ENCODE results near the gene LDLRAP1.
"Not testable (repeated sequence)": the region's sequence is repeated elsewhere in the genome, so short reads cannot be mapped to it uniquely, and the experiment has no call there.

Gene LDLRAP1

GRCh38 chr1:25583519-25584370, 40.3 kb downstream of the LDLRAP1 start:
- no peaks in the 10 kb centered on the region for H3K9me2 ChIP-seq (replicated peaks; ENCODE audit: insufficient read depth, low read length)
- no peaks in the 10 kb centered on the region for H3K36me3 ChIP-seq (ENCODE audit: low read length)
- H3K9me3 ChIP-seq (ENCODE audit: insufficient read depth, low read length): no peaks in the 10 kb centered on the region
- no peak overlapping the region for H3K9ac ChIP-seq (ENCODE audit: low read length)
- H3K79me2 ChIP-seq (ENCODE audit: insufficient read depth, low read length): no peaks in the 10 kb centered on the region
- no peaks in the 10 kb centered on the region for H3K27me3 ChIP-seq (ENCODE audit: low read length)
- H3K4me3 ChIP-seq (ENCODE audit: insufficient read depth, low read length, poor library complexity, severe bottlenecking): no peak overlapping the region
- 0 out of 2 replicates have a peak, but pooled peaks cover 6% of the 10 kb centered on the region for H3F3A ChIP-seq (ENCODE audit: insufficient read depth)
- TF ChIP-seq CTCF (IDR thresholded peaks at IDR 0.05; ENCODE audit: insufficient read depth, low read length, poor library complexity, severe bottlenecking) (no peak), EZH2phosphoT487 (conservative IDR thresholded peaks at IDR 0.05; ENCODE audit: low read length) (no peak)
- H3K4me2 ChIP-seq (ENCODE audit: low read depth, low read length, poor library complexity, severe bottlenecking): no peak overlapping the region
- H2AFZ ChIP-seq (ENCODE audit: low read depth, low read length, severe bottlenecking): no peak overlapping the region
- no peak overlapping the region for H3K27ac ChIP-seq (ENCODE audit: low read depth, low read length)
- no peaks in the 10 kb centered on the region for H4K20me1 ChIP-seq (ENCODE audit: low read depth, low read length)

GRCh38 chr1:25586181-25586588, 42.8 kb downstream of the LDLRAP1 start:
- H3K4me2 ChIP-seq (ENCODE audit: low read depth, low read length, poor library complexity, severe bottlenecking): no peak overlapping the region
- H4K20me1 ChIP-seq (ENCODE audit: low read depth, low read length): no peaks in the 10 kb centered on the region
- H3K9me3 ChIP-seq (ENCODE audit: insufficient read depth, low read length): no peaks in the 10 kb centered on the region
- no peak overlapping the region for H3K9ac ChIP-seq (ENCODE audit: low read length)
- no peak overlapping the region for H3K27ac ChIP-seq (ENCODE audit: low read depth, low read length)
- H3K79me2 ChIP-seq (ENCODE audit: insufficient read depth, low read length): no peaks in the 10 kb centered on the region
- no peaks in the 10 kb centered on the region for H3K27me3 ChIP-seq (ENCODE audit: low read length)
- H3K9me2 ChIP-seq (replicated peaks; ENCODE audit: insufficient read depth, low read length): no peaks in the 10 kb centered on the region
- no peak overlapping the region for H3K4me3 ChIP-seq (ENCODE audit: insufficient read depth, low read length, poor library complexity, severe bottlenecking)
- H3K36me3 ChIP-seq (ENCODE audit: low read length): no peaks in the 10 kb centered on the region
- H3F3A ChIP-seq (ENCODE audit: insufficient read depth): 0 out of 2 replicates have a peak, but pooled peaks cover 6% of the 10 kb centered on the region
- H2AFZ ChIP-seq (ENCODE audit: low read depth, low read length, severe bottlenecking): no peak overlapping the region
- no peak for TF ChIP-seq CTCF (IDR thresholded peaks at IDR 0.05; ENCODE audit: insufficient read depth, low read length, poor library complexity, severe bottlenecking)
- TF ChIP-seq EZH2phosphoT487 (conservative IDR thresholded peaks at IDR 0.05; ENCODE audit: low read length): no peak

GRCh38 chr1:25587290-25587689, 43.9 kb downstream of the LDLRAP1 start:
- Histone ChIP-seq H2AFZ (ENCODE audit: low read depth, low read length, severe bottlenecking) (no peak overlapping the region), H3K27ac (ENCODE audit: low read depth, low read length) (no peak overlapping the region), H3K36me3 (ENCODE audit: low read length) (no peaks in the 10 kb centered on the region), H3K79me2 (ENCODE audit: insufficient read depth, low read length) (no peaks in the 10 kb centered on the region), H3F3A (ENCODE audit: insufficient read depth) (0 out of 2 replicates have a peak, but pooled peaks cover 6% of the 10 kb centered on the region), H3K4me2 (ENCODE audit: low read depth, low read length, poor library complexity, severe bottlenecking) (no peak overlapping the region), H3K9me3 (ENCODE audit: insufficient read depth, low read length) (no peaks in the 10 kb centered on the region), H3K9ac (ENCODE audit: low read length) (no peak overlapping the region), H4K20me1 (ENCODE audit: low read depth, low read length) (no peaks in the 10 kb centered on the region), H3K9me2 (replicated peaks; ENCODE audit: insufficient read depth, low read length) (no peaks in the 10 kb centered on the region), H3K4me3 (ENCODE audit: insufficient read depth, low read length, poor library complexity, severe bottlenecking) (no peak overlapping the region), H3K27me3 (ENCODE audit: low read length) (no peaks in the 10 kb centered on the region)
- TF ChIP-seq CTCF (IDR thresholded peaks at IDR 0.05; ENCODE audit: insufficient read depth, low read length, poor library complexity, severe bottlenecking): no peak
- TF ChIP-seq EZH2phosphoT487 (conservative IDR thresholded peaks at IDR 0.05; ENCODE audit: low read length): no peak

GRCh38 chr1:25588224-25588623, 44.8 kb downstream of the LDLRAP1 start:
- not testable (repeated sequence) for H3K9me2 ChIP-seq (replicated peaks; ENCODE audit: insufficient read depth, low read length); H3K9ac ChIP-seq (ENCODE audit: low read length); H3K79me2 ChIP-seq (ENCODE audit: insufficient read depth, low read length); H3K27me3 ChIP-seq (ENCODE audit: low read length); H2AFZ ChIP-seq (ENCODE audit: low read depth, low read length, severe bottlenecking); H3K4me2 ChIP-seq (ENCODE audit: low read depth, low read length, poor library complexity, severe bottlenecking); H3K4me3 ChIP-seq (ENCODE audit: insufficient read depth, low read length, poor library complexity, severe bottlenecking); H3K36me3 ChIP-seq (ENCODE audit: low read length); H4K20me1 ChIP-seq (ENCODE audit: low read depth, low read length); H3F3A ChIP-seq (ENCODE audit: insufficient read depth); H3K9me3 ChIP-seq (ENCODE audit: insufficient read depth, low read length)
- H3K27ac ChIP-seq (ENCODE audit: low read depth, low read length): peak overlapping the region; percentile 38; the same call in 1 of the 2 replicates

- H3K9me3 ChIP-seq (ENCODE audit: insufficient read depth, low read length); H3K9me2 ChIP-seq (replicated peaks; ENCODE audit: insufficient read depth, low read length); H3F3A ChIP-seq (ENCODE audit: insufficient read depth); H3K27ac ChIP-seq (ENCODE audit: low read depth, low read length); H3K27me3 ChIP-seq (ENCODE audit: low read length); H3K36me3 ChIP-seq (ENCODE audit: low read length); H3K79me2 ChIP-seq (ENCODE audit: insufficient read depth, low read length); H2AFZ ChIP-seq (ENCODE audit: low read depth, low read length, severe bottlenecking); H3K4me2 ChIP-seq (ENCODE audit: low read depth, low read length, poor library complexity, severe bottlenecking); H3K4me3 ChIP-seq (ENCODE audit: insufficient read depth, low read length, poor library complexity, severe bottlenecking); H3K9ac ChIP-seq (ENCODE audit: low read length); H4K20me1 ChIP-seq (ENCODE audit: low read depth, low read length): not testable (repeated sequence)
Observed at GRCh38 chr1:25588786-25589185, 45.4 kb downstream of the LDLRAP1 start.
